GM12874 (cell line): Measurements from ENCODE around the gene GRID2.

Experiments used
- CTCF ChIP-seq: IDR thresholded peaks from 2 replicates; pipeline ENCODE4 v1.5.1; 2011; ENCODE audit warnings: low read depth, mild to moderate bottlenecking, control low read depth, low read length, moderate library complexity; ENCODE audit not compliant: insufficient read depth

The GRID2 gene

GRCh38 chr4:92263010-92263409 lies 40.8 kb upstream of the GRID2 start:
- TF ChIP-seq CTCF: no peak

- TF ChIP-seq CTCF: no peak
These were observed 40.2 kb upstream of the GRID2 start for GRCh38 chr4:92263575-92263974.

GRCh38 chr4:92264163-92264562 lies 39.6 kb upstream of the GRID2 start:
- no peak for TF ChIP-seq CTCF

- no peak for TF ChIP-seq CTCF
These were observed 38.7 kb upstream of the GRID2 start for GRCh38 chr4:92265021-92265420.

- no peak for TF ChIP-seq CTCF
These were observed 38.0 kb upstream of the GRID2 start for GRCh38 chr4:92265798-92266197.

- TF ChIP-seq CTCF: no peak
These were observed 37.2 kb upstream of the GRID2 start for GRCh38 chr4:92266521-92266920.

GRCh38 chr4:92268642-92269041 lies 35.1 kb upstream of the GRID2 start:
- no peak for TF ChIP-seq CTCF

GRCh38 chr4:92270908-92271307 lies 32.9 kb upstream of the GRID2 start:
- no peak for TF ChIP-seq CTCF
